SH-SY5Y (cell line): Measurements from ENCODE around the gene PHC3.

Experiments used
- GATA2 ChIP-seq: IDR thresholded peaks from 2 replicates; pipeline ENCODE4 v1.6.1; 2011; ENCODE audit warnings: mild to moderate bottlenecking, low read depth, low read length
- GATA3 ChIP-seq: IDR thresholded peaks from 2 replicates; pipeline ENCODE4 v1.6.1; 2011; ENCODE audit warnings: low read depth, mild to moderate bottlenecking, low read length, moderate library complexity

DNA sequence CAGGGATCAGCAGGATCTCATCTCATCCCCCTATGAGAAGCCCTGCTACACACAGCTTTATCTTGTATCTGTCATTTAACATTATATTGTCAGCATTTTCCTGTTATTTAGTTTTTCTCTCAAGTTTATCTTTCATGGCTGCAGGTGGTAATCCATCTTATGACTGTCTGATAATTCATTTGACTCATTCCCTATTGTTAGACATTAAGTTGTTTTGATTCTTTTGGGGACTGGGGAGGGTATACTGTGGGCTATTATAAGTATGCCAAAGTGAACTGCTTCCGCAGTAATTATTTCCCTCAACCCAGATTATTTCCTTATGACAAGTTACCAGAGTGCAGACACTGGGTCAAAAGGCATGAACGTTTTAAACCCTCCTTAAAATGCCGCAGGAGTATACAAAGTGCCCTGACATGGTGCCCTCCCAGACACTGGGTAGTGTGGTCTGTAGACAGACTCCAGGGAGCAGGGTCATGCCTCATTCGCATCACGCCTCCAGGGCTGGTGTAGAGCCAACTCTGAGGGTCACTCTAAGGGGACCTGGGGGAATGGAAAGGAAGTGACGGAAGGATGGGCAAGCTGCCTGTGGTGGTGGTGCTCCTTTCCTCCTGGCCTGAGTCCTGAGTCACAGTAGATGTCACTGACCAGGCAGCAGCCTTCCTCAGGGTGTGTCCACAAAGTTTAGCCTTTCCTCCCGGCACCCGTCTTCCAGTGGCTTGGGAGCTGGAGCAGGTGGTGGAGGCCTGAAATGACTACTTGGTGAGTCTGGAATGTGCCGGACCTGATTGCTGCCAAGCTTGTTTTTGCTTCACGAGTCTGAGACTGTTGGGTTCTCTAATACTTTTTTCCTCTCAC is 132.2 kb downstream of the PHC3 start:
- TF ChIP-seq GATA3, result no peak
- no peak for TF ChIP-seq GATA2
